ENCODE measurements around the gene KLF9. TPM values are rescaled to one million over a fixed set of nuclear protein-coding genes. Genes with fewer than 3 reads are reported as not detected.

KLF9 gene
- total RNA-seq, result 100 to 1,000 TPM; 286 to 387 (median 351) TPM

DNA sequence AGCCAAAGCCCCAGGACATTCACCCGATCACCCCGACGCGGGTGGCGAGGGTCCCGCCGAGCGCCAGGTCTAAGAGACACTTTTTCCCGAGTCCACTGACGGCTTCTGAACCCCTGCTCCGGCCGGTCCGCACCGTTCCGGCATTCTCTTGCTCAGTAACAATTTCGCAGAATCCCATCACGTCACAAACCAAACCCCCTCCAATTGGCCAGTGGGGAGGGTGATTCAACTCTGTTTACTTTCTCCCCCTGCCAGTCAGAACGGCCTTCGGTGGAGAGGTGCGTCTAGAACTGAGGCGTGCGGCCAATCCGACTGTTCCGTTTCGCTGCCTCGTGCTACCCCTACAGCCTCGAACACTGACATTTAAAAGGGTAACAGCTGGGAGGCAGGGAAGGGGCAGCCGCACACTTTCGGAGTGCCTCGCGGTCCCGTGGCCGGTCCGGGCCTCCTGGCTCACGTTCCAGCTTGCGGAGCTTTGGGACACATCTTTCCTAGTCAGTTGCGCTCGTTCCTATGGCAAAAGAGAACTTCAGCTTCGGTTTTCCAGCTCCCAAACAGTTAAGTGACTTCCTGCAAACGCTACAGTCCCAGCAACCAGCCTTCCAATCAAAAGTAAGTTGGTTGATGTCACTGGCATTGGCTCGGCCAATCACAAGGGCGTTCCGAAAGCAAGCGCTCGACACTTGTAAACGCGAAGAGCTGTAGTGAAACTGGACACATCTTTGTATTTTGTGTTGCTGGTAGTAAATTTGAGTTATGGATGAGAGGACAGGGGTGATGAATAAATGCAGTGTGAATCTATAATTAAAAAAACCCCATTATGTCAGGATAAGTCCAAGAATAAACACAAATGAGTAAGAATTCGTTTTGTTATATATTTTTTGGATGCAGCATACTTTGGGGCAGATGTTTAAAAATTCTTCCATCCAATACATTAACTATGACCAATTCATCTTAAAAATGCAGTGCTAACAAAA, at the start of gene KLF9:
TSS of gene KLF9 (minus strand) at position 859 of the 977 bp plus-strand sequence. CDS start 1,294 bp downstream, outside the sequence.
- DNase-seq (ENCODE audit: low spot score in 2 of 2), result peak; percentile 90 to 96
- Histone ChIP-seq H3K4me3 (peak within 1 kb of the TSS; percentile 49 to 96 (median 92)), H3K27ac (peak within 1 kb of the TSS; percentile 100), H3K4me1 (peaks cover 0 to 50% (median 29%) of the 10 kb centered on the region in 4 donors), H3K9me3 (no peaks in the 10 kb centered on the region), H3K36me3 (peaks cover 0 to 12% (median 0%) of the 10 kb centered on the region in 3 donors), H3K27me3 (no peaks in the 10 kb centered on the region)
- peak; percentile 75 to 100 for TF ChIP-seq EP300 (IDR thresholded peaks at IDR 0.05)
- peak; percentile 87 to 93 for TF ChIP-seq POLR2A (IDR thresholded peaks at IDR 0.05)
- TF ChIP-seq CTCF (IDR thresholded peaks at IDR 0.05), result peak in 2 of 5 experiments; percentile 18 to 38
- WGBS, 2 donors, result 0 to 1% methylated on average over 41 to 48 of the region's 48 CpGs

- no peak for TF ChIP-seq CTCF (IDR thresholded peaks at IDR 0.05)
Observed at GRCh38 chr9:70463877-70464276, 49.4 kb upstream of the KLF9 start.

DNA sequence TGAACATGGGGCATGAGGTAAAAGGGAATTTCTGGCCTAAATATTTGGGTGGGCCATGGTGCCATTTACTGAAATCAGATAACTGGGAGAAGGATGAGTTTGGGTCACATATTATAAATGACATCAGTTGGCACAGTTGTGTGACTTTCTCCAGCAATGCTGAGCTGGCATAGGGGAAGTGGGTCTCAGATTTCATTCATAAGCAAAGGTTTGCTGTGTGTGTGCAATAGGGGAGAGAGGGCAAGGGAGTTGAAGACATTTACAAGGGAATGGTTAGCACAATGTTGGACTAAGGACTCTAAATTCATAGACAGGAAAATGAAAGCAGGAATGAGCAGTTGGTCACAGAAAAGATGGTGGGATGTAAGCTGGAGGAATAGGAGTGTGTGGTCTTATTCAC, 47.8 kb upstream of the KLF9 start:
- Histone ChIP-seq H3K27me3 (no peaks in the 10 kb centered on the region), H3K9me3 (no peaks in the 10 kb centered on the region), H3K4me1 (peaks cover 0 to 16% (median 0%) of the 10 kb centered on the region in 4 donors), H3K36me3 (no peaks in the 10 kb centered on the region), H3K4me3 (no peak overlapping the region), H3K27ac (no peak overlapping the region)
- TF ChIP-seq CTCF (IDR thresholded peaks at IDR 0.05) (no peak), POLR2A (IDR thresholded peaks at IDR 0.05) (no peak), EP300 (IDR thresholded peaks at IDR 0.05) (no peak)
- DNase-seq (ENCODE audit: low spot score in 2 of 2), result no peak

More at GRCh38 chr9:70463877-70464276, 49.4 kb upstream of the KLF9 start:
- H3K36me3 ChIP-seq, result no peaks in the 10 kb centered on the region
- no peak overlapping the region for H3K27ac ChIP-seq
- no peaks in the 10 kb centered on the region for H3K9me3 ChIP-seq
- peaks cover 0 to 17% (median 2%) of the 10 kb centered on the region in 4 donors for H3K4me1 ChIP-seq
- H3K27me3 ChIP-seq, result no peaks in the 10 kb centered on the region
- DNase-seq (ENCODE audit: low spot score in 2 of 2), result no peak
- 64 to 65% methylated on average over 2 of the region's 2 CpGs for WGBS, 2 donors
- H3K4me3 ChIP-seq, result no peak overlapping the region

GRCh38 chr9:70457235-70457634, 42.8 kb upstream of the KLF9 start:
- Histone ChIP-seq H3K36me3 (no peaks in the 10 kb centered on the region), H3K4me1 (peaks cover 0 to 19% (median 2%) of the 10 kb centered on the region in 4 donors), H3K4me3 (no peak overlapping the region), H3K27me3 (no peaks in the 10 kb centered on the region), H3K27ac (peak overlapping the region in 1 of 4 donors; percentile 63), H3K9me3 (no peaks in the 10 kb centered on the region)
- DNase-seq (ENCODE audit: low spot score in 2 of 2), result no peak
- no peak for TF ChIP-seq POLR2A (IDR thresholded peaks at IDR 0.05)

- no peaks in the 10 kb centered on the region for H3K27me3 ChIP-seq
- no peaks in the 10 kb centered on the region for H3K9me3 ChIP-seq
- WGBS, 2 donors, result 68 to 77% methylated on average over 7 of the region's 7 CpGs
- H3K27ac ChIP-seq, result peak overlapping the region in 2 of 4 donors; percentile 59 to 63
- H3K4me3 ChIP-seq, result no peak overlapping the region
- H3K4me1 ChIP-seq, result peaks cover 0 to 19% (median 2%) of the 10 kb centered on the region in 4 donors
- TF ChIP-seq EP300 (IDR thresholded peaks at IDR 0.05) (no peak), POLR2A (IDR thresholded peaks at IDR 0.05) (no peak), CTCF (IDR thresholded peaks at IDR 0.05) (no peak)
- no peaks in the 10 kb centered on the region for H3K36me3 ChIP-seq
- DNase-seq (ENCODE audit: low spot score in 2 of 2), result no peak
Observed at GRCh38 chr9:70455993-70456704, 41.7 kb upstream of the KLF9 start.
